ENCODE results near the gene ABHD6. TPM values are rescaled to one million over a fixed set of nuclear protein-coding genes. Genes with fewer than 3 reads are reported as not detected.

Gene ABHD6
- total RNA-seq, 2 experiments from 2014 or later, result 3.3 to 3.7 TPM

GRCh38 chr3:58298190-58298589 is 60.6 kb downstream of the ABHD6 start:
- H3K27ac Mint-ChIP-seq, result no peak overlapping the region
- peaks cover 3% of the 10 kb centered on the region for H3K9me3 Mint-ChIP-seq
- DNase-seq (no peak), ATAC-seq (no peak)
- H3K4me3 Mint-ChIP-seq, result no peak overlapping the region
- TF ChIP-seq CTCF (IDR thresholded peaks at IDR 0.05), result no peak
- H3K27me3 Mint-ChIP-seq, result peaks cover 17% of the 10 kb centered on the region
- no peaks in the 10 kb centered on the region for H3K36me3 Mint-ChIP-seq (ENCODE audit: low read depth)
- intact Hi-C loops (cut with micrococcal nuclease), result no loop called here
- ChIA-PET POLR2A (no interaction called here), CTCF (interaction anchor here (1.2 to 4.4 kb wide), 5 partner anchors 9 to 121 kb away, joined by 3 to 35 read pairs (median 12); partner anchors contain the start of genes HTD2 and RPP14)
- no peaks in the 10 kb centered on the region for H3K4me1 Mint-ChIP-seq (ENCODE audit: low read depth)

GRCh38 chr3:58299075-58299474 is 61.5 kb downstream of the ABHD6 start:
- intact Hi-C loops (cut with micrococcal nuclease), result no loop called here
- Mint-ChIP-seq H3K4me1 (ENCODE audit: low read depth) (no peaks in the 10 kb centered on the region), H3K27ac (no peak overlapping the region), H3K36me3 (ENCODE audit: low read depth) (no peaks in the 10 kb centered on the region), H3K4me3 (no peak overlapping the region), H3K27me3 (peaks cover 17% of the 10 kb centered on the region), H3K9me3 (peaks cover 3% of the 10 kb centered on the region)
- no peak for DNase-seq
- no peak for ATAC-seq
- no peak for TF ChIP-seq CTCF (IDR thresholded peaks at IDR 0.05)
- CTCF ChIA-PET, result interaction anchor here (1.3 to 4.4 kb wide), 5 partner anchors 80 to 122 kb away, joined by 3 to 35 read pairs (median 6); no protein-coding TSS in a partner anchor
- POLR2A ChIA-PET, result no interaction called here

GRCh38 chr3:58299839-58300516 is 62.4 kb downstream of the ABHD6 start:
- H3K9me3 Mint-ChIP-seq, result peaks cover 3% of the 10 kb centered on the region
- POLR2A ChIA-PET, result interaction anchor here (0.7 kb wide), 1 partner anchor 120 kb away, joined by 3 read pairs; no protein-coding TSS in a partner anchor

GRCh38 chr3:58305882-58306711 is 68.5 kb downstream of the ABHD6 start, which contains the start of the genes HTD2 and RPP14:
Gene HTD2, plus strand, starts transcription at chr3:58306520. Its CDS starts 11,094 bp downstream, at chr3:58317614.
Gene RPP14, plus strand, starts transcription at chr3:58306245. Its CDS starts 4,085 bp downstream, at chr3:58310330.
- Mint-ChIP-seq H3K27me3 (peaks cover 5% of the 10 kb centered on the region), H3K4me3 (peak within 1 kb of the TSS; percentile 97), H3K27ac (peak within 1 kb of the TSS; percentile 100), H3K36me3 (ENCODE audit: low read depth) (peaks cover 24% of the 10 kb centered on the region), H3K9me3 (peaks cover 3% of the 10 kb centered on the region), H3K4me1 (ENCODE audit: low read depth) (peaks cover 23% of the 10 kb centered on the region)
- POLR2A ChIA-PET, result interaction anchor here (0.7 to 3.5 kb wide), 17 partner anchors 10 to 187 kb away, joined by 3 to 16 read pairs (median 3); partner anchors contain the start of gene PXK
- peak; percentile 81 for TF ChIP-seq CTCF (IDR thresholded peaks at IDR 0.05)
- CTCF ChIA-PET, result interaction anchor here (0.6 to 7.0 kb wide), 57 partner anchors 10 to 344 kb away, joined by 3 to 87 read pairs (median 4); partner anchors contain the start of genes ABHD6, KCTD6 and PXK
- DNase-seq (peak; percentile 99), ATAC-seq (peak; percentile 91)
- intact Hi-C loops (cut with micrococcal nuclease), result loop anchor here (5.0 kb wide), 3 partner anchors 69 to 226 kb away; partner anchors contain the start of gene ABHD6

More at GRCh38 chr3:58299839-58300516, 62.4 kb downstream of the ABHD6 start:
- TF ChIP-seq CTCF (IDR thresholded peaks at IDR 0.05), result peak; percentile 58
- CTCF ChIA-PET, result interaction anchor here (0.7 to 4.4 kb wide), 16 partner anchors 30 to 137 kb away, joined by 3 to 35 read pairs (median 3); no protein-coding TSS in a partner anchor
- H3K36me3 Mint-ChIP-seq (ENCODE audit: low read depth), result no peaks in the 10 kb centered on the region
- DNase-seq (no peak), ATAC-seq (no peak)
- no peak overlapping the region for H3K27ac Mint-ChIP-seq
- H3K4me3 Mint-ChIP-seq, result no peak overlapping the region
- intact Hi-C loops (cut with micrococcal nuclease), result loop anchor here (5.0 kb wide), 1 partner anchor 113 kb away; no protein-coding TSS in a partner anchor
- no peaks in the 10 kb centered on the region for H3K4me1 Mint-ChIP-seq (ENCODE audit: low read depth)
- H3K27me3 Mint-ChIP-seq, result peaks cover 17% of the 10 kb centered on the region
